ENCODE results near the gene GPS1.

GPS1 gene

GRCh38 chr17:82106688-82107305, 55.1 kb downstream of the GPS1 start:
- no peak for DNase-seq

Data from activated CD4-positive, alpha-beta T cell treated with anti-CD3 and anti-CD28 coated beads for 4 hours (primary cell).